ENCODE data around the gene RAD51B. TPM values are rescaled to one million over a fixed set of nuclear protein-coding genes. Genes with fewer than 3 reads are reported as not detected.
A peak's percentile ranks its signal among the peaks of the same experiment; 100 is the strongest.

RAD51B gene
- total RNA-seq, 5 donors from 2014 or later (not counting 1 experiment from before 2014, with no cell fraction given) = 25.4 to 47.9 (median 30.0) TPM

- no peaks in the 10 kb centered on the region for H3K27me3 ChIP-seq (replicated peaks in 1 of 2; ENCODE audit: control insufficient read depth in 2 of 2, extremely low read depth in 1 of 2, insufficient read depth in 2 of 2, low read length in 1 of 2)
- Mint-ChIP-seq H3K9me3 (no peaks in the 10 kb centered on the region), H3K36me3 (no peaks in the 10 kb centered on the region), H3K4me3 (no peak overlapping the region), H3K27ac (no peak overlapping the region), H3K4me1 (peaks cover 0 to 6% (median 2%) of the 10 kb centered on the region in 3 donors), H3K27me3 (no peaks in the 10 kb centered on the region)
- H3K4me1 ChIP-seq (ENCODE audit: control insufficient read depth in 1 of 2, extremely low read depth in 1 of 2, insufficient read depth in 2 of 2, low read length in 2 of 2) = peaks cover 0 to 2% of the 10 kb centered on the region in 2 experiments
- no peak for ATAC-seq (replicated peaks in 1 of 4)
- H3K4me3 ChIP-seq (ENCODE audit: control insufficient read depth in 1 of 2, extremely low read depth in 1 of 2, low read length in 1 of 2) = no peak overlapping the region
- no peak overlapping the region for H3K27ac ChIP-seq (ENCODE audit: low read length)
- POLR2A ChIA-PET = no interaction called here
- no peaks in the 10 kb centered on the region for H3K9me3 ChIP-seq
- CTCF ChIA-PET = no interaction called here
- DNase-seq = no peak
- peaks cover 0 to 3% of the 10 kb centered on the region in 2 donors for H3K36me3 ChIP-seq (ENCODE audit: control insufficient read depth in 2 of 2, extremely low read depth in 1 of 2, insufficient read depth in 1 of 2, low read length in 1 of 2)
- 79% methylated on average over 5 of the region's 10 CpGs for WGBS (ENCODE audit: insufficient coverage)
Measured at GRCh38 chr14:68571928-68572525, 752.4 kb downstream of the RAD51B start.

- H3K9me3 ChIP-seq = no peaks in the 10 kb centered on the region
- peaks cover 0 to 2% of the 10 kb centered on the region in 2 experiments for H3K4me1 ChIP-seq (ENCODE audit: control insufficient read depth in 1 of 2, extremely low read depth in 1 of 2, insufficient read depth in 2 of 2, low read length in 2 of 2)
- H3K4me1 Mint-ChIP-seq = peaks cover 0 to 12% (median 2%) of the 10 kb centered on the region in 3 donors
- 83% methylated on average over 6 of the region's 6 CpGs for WGBS (ENCODE audit: insufficient coverage)
- no peak overlapping the region for H3K4me3 Mint-ChIP-seq
- DNase-seq (no peak), ATAC-seq (replicated peaks in 1 of 4) (no peak)
- peak overlapping the region in 1 of 2 donors; percentile 18 for H3K27ac Mint-ChIP-seq
- ChIA-PET CTCF (no interaction called here), POLR2A (no interaction called here)
- peaks cover 0 to 3% of the 10 kb centered on the region in 2 donors for H3K36me3 ChIP-seq (ENCODE audit: control insufficient read depth in 2 of 2, extremely low read depth in 1 of 2, insufficient read depth in 1 of 2, low read length in 1 of 2)
- no peak overlapping the region for H3K4me3 ChIP-seq (ENCODE audit: control insufficient read depth in 1 of 2, extremely low read depth in 1 of 2, low read length in 1 of 2)
- H3K9me3 Mint-ChIP-seq = no peaks in the 10 kb centered on the region
- H3K36me3 Mint-ChIP-seq = no peaks in the 10 kb centered on the region
- no peaks in the 10 kb centered on the region for H3K27me3 Mint-ChIP-seq
- H3K27ac ChIP-seq (ENCODE audit: low read length) = no peak overlapping the region
- no peaks in the 10 kb centered on the region for H3K27me3 ChIP-seq (replicated peaks in 1 of 2; ENCODE audit: control insufficient read depth in 2 of 2, extremely low read depth in 1 of 2, insufficient read depth in 2 of 2, low read length in 1 of 2)
Measured at GRCh38 chr14:68573126-68573525, 753.5 kb downstream of the RAD51B start.

GRCh38 chr14:68573722-68574121, 754.1 kb downstream of the RAD51B start:
- Mint-ChIP-seq H3K36me3 (no peaks in the 10 kb centered on the region), H3K9me3 (no peaks in the 10 kb centered on the region), H3K27me3 (no peaks in the 10 kb centered on the region), H3K27ac (no peak overlapping the region), H3K4me1 (peaks cover 0 to 12% (median 2%) of the 10 kb centered on the region in 3 donors), H3K4me3 (no peak overlapping the region)
- Histone ChIP-seq H3K9me3 (no peaks in the 10 kb centered on the region), H3K27ac (ENCODE audit: low read length) (no peak overlapping the region), H3K36me3 (ENCODE audit: control insufficient read depth in 2 of 2, extremely low read depth in 1 of 2, insufficient read depth in 1 of 2, low read length in 1 of 2) (peaks cover 0 to 3% of the 10 kb centered on the region in 2 donors), H3K4me1 (ENCODE audit: control insufficient read depth in 1 of 2, extremely low read depth in 1 of 2, insufficient read depth in 2 of 2, low read length in 2 of 2) (peaks cover 0 to 2% of the 10 kb centered on the region in 2 experiments), H3K27me3 (replicated peaks in 1 of 2; ENCODE audit: control insufficient read depth in 2 of 2, extremely low read depth in 1 of 2, insufficient read depth in 2 of 2, low read length in 1 of 2) (no peaks in the 10 kb centered on the region), H3K4me3 (ENCODE audit: control insufficient read depth in 1 of 2, extremely low read depth in 1 of 2, low read length in 1 of 2) (no peak overlapping the region)
- WGBS (ENCODE audit: insufficient coverage) = no CpG with 5 or more reads among the region's 2 CpGs
- ATAC-seq (replicated peaks in 1 of 4) (no peak), DNase-seq (no peak)
- ChIA-PET POLR2A (interaction anchor here in 1 of 2 donors (0.6 kb wide), 1 partner anchor 724 kb away, joined by 5 read pairs; no protein-coding TSS in a partner anchor), CTCF (no interaction called here)

GRCh38 chr14:68574461-68574860, 754.9 kb downstream of the RAD51B start:
- H3K4me3 ChIP-seq (ENCODE audit: control insufficient read depth in 1 of 2, extremely low read depth in 1 of 2, low read length in 1 of 2) = no peak overlapping the region
- DNase-seq (no peak), ATAC-seq (replicated peaks in 1 of 4) (no peak)
- no peak overlapping the region for H3K27ac Mint-ChIP-seq
- no peak overlapping the region for H3K27ac ChIP-seq (ENCODE audit: low read length)
- ChIA-PET POLR2A (interaction anchor here in 1 of 2 donors (0.6 kb wide), 1 partner anchor 724 kb away, joined by 5 read pairs; no protein-coding TSS in a partner anchor), CTCF (interaction anchor here in 1 of 2 donors (1.0 kb wide), 1 partner anchor 35 kb away, joined by 3 read pairs; no protein-coding TSS in a partner anchor)
- H3K4me1 Mint-ChIP-seq = peaks cover 0 to 12% (median 2%) of the 10 kb centered on the region in 3 donors
- no peaks in the 10 kb centered on the region for H3K9me3 Mint-ChIP-seq
- no peaks in the 10 kb centered on the region for H3K36me3 Mint-ChIP-seq
- no peaks in the 10 kb centered on the region for H3K27me3 ChIP-seq (replicated peaks in 1 of 2; ENCODE audit: control insufficient read depth in 2 of 2, extremely low read depth in 1 of 2, insufficient read depth in 2 of 2, low read length in 1 of 2)
- H3K4me3 Mint-ChIP-seq = no peak overlapping the region
- H3K9me3 ChIP-seq = no peaks in the 10 kb centered on the region
- H3K36me3 ChIP-seq (ENCODE audit: control insufficient read depth in 2 of 2, extremely low read depth in 1 of 2, insufficient read depth in 1 of 2, low read length in 1 of 2) = peaks cover 0 to 3% of the 10 kb centered on the region in 2 donors
- H3K4me1 ChIP-seq (ENCODE audit: control insufficient read depth in 1 of 2, extremely low read depth in 1 of 2, insufficient read depth in 2 of 2, low read length in 2 of 2) = peaks cover 0 to 2% of the 10 kb centered on the region in 2 experiments
- no CpG with 5 or more reads among the region's 3 CpGs for WGBS (ENCODE audit: insufficient coverage)
- H3K27me3 Mint-ChIP-seq = no peaks in the 10 kb centered on the region

- Mint-ChIP-seq H3K9me3 (no peaks in the 10 kb centered on the region), H3K4me1 (peaks cover 0 to 12% (median 2%) of the 10 kb centered on the region in 3 donors), H3K27me3 (no peaks in the 10 kb centered on the region), H3K36me3 (no peaks in the 10 kb centered on the region), H3K27ac (no peak overlapping the region), H3K4me3 (no peak overlapping the region)
- CTCF ChIA-PET = interaction anchor here in 1 of 2 donors (1.0 kb wide), 1 partner anchor 35 kb away, joined by 3 read pairs; no protein-coding TSS in a partner anchor
- Histone ChIP-seq H3K27me3 (replicated peaks in 1 of 2; ENCODE audit: control insufficient read depth in 2 of 2, extremely low read depth in 1 of 2, insufficient read depth in 2 of 2, low read length in 1 of 2) (no peaks in the 10 kb centered on the region), H3K9me3 (no peaks in the 10 kb centered on the region), H3K4me3 (ENCODE audit: control insufficient read depth in 1 of 2, extremely low read depth in 1 of 2, low read length in 1 of 2) (no peak overlapping the region), H3K4me1 (ENCODE audit: control insufficient read depth in 1 of 2, extremely low read depth in 1 of 2, insufficient read depth in 2 of 2, low read length in 2 of 2) (peaks cover 0 to 2% of the 10 kb centered on the region in 2 experiments), H3K36me3 (ENCODE audit: control insufficient read depth in 2 of 2, extremely low read depth in 1 of 2, insufficient read depth in 1 of 2, low read length in 1 of 2) (peaks cover 0 to 3% of the 10 kb centered on the region in 2 donors), H3K27ac (ENCODE audit: low read length) (no peak overlapping the region)
- DNase-seq (no peak), ATAC-seq (replicated peaks in 1 of 4) (no peak)
- WGBS (ENCODE audit: insufficient coverage) = 100% methylated on average over 1 of the region's 3 CpGs
- POLR2A ChIA-PET = no interaction called here
Measured at GRCh38 chr14:68574906-68575305, 755.3 kb downstream of the RAD51B start.

- no peak overlapping the region for H3K4me3 ChIP-seq (ENCODE audit: control insufficient read depth in 1 of 2, extremely low read depth in 1 of 2, low read length in 1 of 2)
- no peaks in the 10 kb centered on the region for H3K9me3 ChIP-seq
- H3K36me3 ChIP-seq (ENCODE audit: control insufficient read depth in 2 of 2, extremely low read depth in 1 of 2, insufficient read depth in 1 of 2, low read length in 1 of 2) = peaks cover 0 to 3% of the 10 kb centered on the region in 2 donors
- Mint-ChIP-seq H3K27me3 (no peaks in the 10 kb centered on the region), H3K9me3 (no peaks in the 10 kb centered on the region), H3K27ac (no peak overlapping the region), H3K4me1 (peaks cover 0 to 12% (median 2%) of the 10 kb centered on the region in 3 donors), H3K36me3 (no peaks in the 10 kb centered on the region), H3K4me3 (no peak overlapping the region)
- 100% methylated on average over 1 of the region's 4 CpGs for WGBS (ENCODE audit: insufficient coverage)
- ChIA-PET CTCF (no interaction called here), POLR2A (no interaction called here)
- H3K4me1 ChIP-seq (ENCODE audit: control insufficient read depth in 1 of 2, extremely low read depth in 1 of 2, insufficient read depth in 2 of 2, low read length in 2 of 2) = peaks cover 0 to 2% of the 10 kb centered on the region in 2 experiments
- H3K27me3 ChIP-seq (replicated peaks in 1 of 2; ENCODE audit: control insufficient read depth in 2 of 2, extremely low read depth in 1 of 2, insufficient read depth in 2 of 2, low read length in 1 of 2) = no peaks in the 10 kb centered on the region
- DNase-seq (no peak), ATAC-seq (replicated peaks in 1 of 4) (no peak)
- H3K27ac ChIP-seq (ENCODE audit: low read length) = no peak overlapping the region
Measured at GRCh38 chr14:68575426-68575825, 755.8 kb downstream of the RAD51B start.
